PC-9 (cell line): ENCODE data around the gene PIK3R2. TPM values are rescaled to one million over a fixed set of nuclear protein-coding genes. Genes with fewer than 3 reads are reported as not detected.

ENCODE experiments used
- BruUV-seq: library from RNA; stranded (reverse); fragments of 400-500 nt; replicated peaks from 2 replicates; lab custom pipeline; 2021; lab: Mats Ljungman, UMichigan
- CTCF ChIA-PET: fragments of 300-600 bp; sonication (Branson Sonifier 250); formaldehyde crosslinking; loops from one replicate; lab custom pipeline; 2022; ENCODE audit warnings: antibody characterized with exemption; lab: Charles Lee
- POLR2A ChIA-PET: fragments of 300-600 bp; sonication (Branson Sonifier 250); formaldehyde crosslinking; loops from one replicate; lab custom pipeline; 2022; ENCODE audit warnings: antibody characterized with exemption; ENCODE audit not compliant: unreplicated experiment; lab: Charles Lee
- DNase-seq, 2 experiments: peaks; one replicate each; pipeline versions ENCODE4 v3.0.0 to v3.0.0-alpha.2; 2015 to 2022; ENCODE audit warnings: mixed read lengths in 1 of 2
- H2AFZ ChIP-seq: fragments of 200-600 bp; sonication (generic); 2 replicates; pipeline ENCODE4 v1.8.1; 2017; ENCODE audit warnings: antibody characterized with exemption
- H3F3A ChIP-seq: fragments of 200-600 bp; sonication (generic); 2 replicates; pipeline ENCODE4 v1.8.1; 2017; ENCODE audit warnings: antibody characterized with exemption, mild to moderate bottlenecking, low read depth; ENCODE audit not compliant: insufficient read depth
- H3K27ac ChIP-seq: fragments of 200-600 bp; sonication (generic); 2 replicates; pipeline ENCODE4 v1.6.1; 2016; ENCODE audit warnings: mixed run types
- H3K27me3 ChIP-seq: fragments of 200-600 bp; sonication (generic); 2 replicates; pipeline ENCODE4 v1.6.1; 2016; ENCODE audit warnings: low read depth, mixed run types; ENCODE audit not compliant: insufficient read depth
- H3K36me3 ChIP-seq: fragments of 200-600 bp; sonication (generic); 2 replicates; pipeline ENCODE4 v1.6.1; 2016; ENCODE audit warnings: low read depth, mixed run types
- H3K4me1 ChIP-seq: fragments of 200-600 bp; sonication (generic); replicated peaks from 2 replicates; pipeline ENCODE4 v1.6.1; 2016; ENCODE audit warnings: mixed run types; ENCODE audit not compliant: insufficient read depth
- H3K4me2 ChIP-seq: fragments of 200-600 bp; sonication (generic); 2 replicates; pipeline ENCODE4 v1.6.1; 2017; ENCODE audit warnings: mixed run types
- H3K4me3 ChIP-seq: fragments of 200-600 bp; sonication (generic); 2 replicates; pipeline ENCODE4 v1.6.1; 2016; ENCODE audit warnings: mixed run types
- H3K79me2 ChIP-seq: fragments of 200-600 bp; sonication (generic); 2 replicates; pipeline ENCODE4 v1.6.1; 2017; ENCODE audit warnings: low read depth, mixed run types
- H3K9me2 ChIP-seq: fragments of 200-600 bp; sonication (generic); 2 replicates; pipeline ENCODE4 v1.8.1; 2017; ENCODE audit warnings: mild to moderate bottlenecking; ENCODE audit not compliant: insufficient read depth
- H3K9me3 ChIP-seq: fragments of 200-600 bp; sonication (generic); 2 replicates; pipeline ENCODE4 v1.8.1; 2016; ENCODE audit warnings: low read depth; ENCODE audit not compliant: insufficient read depth
- H4K20me1 ChIP-seq: fragments of 200-600 bp; sonication (generic); 2 replicates; pipeline ENCODE4 v1.8.1; 2017; ENCODE audit not compliant: insufficient read depth
- EZH2 ChIP-seq: fragments of 200-600 bp; sonication (generic); IDR thresholded peaks from 2 replicates; pipeline ENCODE4 v1.8.0; 2017; ENCODE audit warnings: antibody characterized with exemption, low read depth
- intact Hi-C: fragments of 100-400 bp; cut with micrococcal nuclease; formaldehyde crosslinking; loops from one replicate; pipeline ENCODE4 v1.10.0; 2022; ENCODE audit not compliant: unreplicated experiment
- total RNA-seq: library from RNA; stranded (reverse); gene quantifications from 2 replicates; pipeline ENCODE4 v1.2.3, GENCODE V29; 2021
- TF ChIP-seq, protein P1 (sequence below): fragments of 200-600 bp; sonication (generic); conservative IDR thresholded peaks from 2 replicates; pipeline ENCODE4 v1.6.1; 2017; ENCODE audit warnings: mixed run types, antibody characterized with exemption, mild to moderate bottlenecking, moderate library complexity

Gene PIK3R2
- total RNA-seq, 1 experiment from 2014 or later, result 61.8 TPM

DNA sequence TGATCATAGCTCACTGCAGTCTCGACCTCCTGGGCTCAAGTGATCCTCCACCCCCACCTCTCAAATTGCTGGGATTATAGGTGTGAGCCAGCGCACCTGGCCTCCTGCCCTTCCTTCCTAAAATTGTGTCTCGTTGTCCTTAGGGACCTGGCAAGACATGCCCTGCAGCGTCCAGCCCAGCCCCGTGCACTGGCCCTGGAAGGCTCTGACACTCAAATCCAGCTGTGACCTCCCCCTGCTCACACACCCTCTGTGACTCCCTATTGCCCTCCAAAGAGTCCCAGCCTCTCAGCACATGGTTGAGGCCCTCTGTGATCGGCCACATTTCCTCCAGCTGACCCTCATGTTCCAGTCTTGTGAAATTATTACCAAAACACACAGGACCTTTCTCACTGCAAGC is 45.0 kb downstream of the PIK3R2 start:
- ChIA-PET POLR2A (interaction anchor here (0.8 kb wide), 1 partner anchor 197 kb away, joined by 3 read pairs; no protein-coding TSS in a partner anchor), CTCF (interaction anchor here (0.6 kb wide), 1 partner anchor 189 kb away, joined by 5 read pairs; no protein-coding TSS in a partner anchor)
- Histone ChIP-seq H3K79me2 (peaks cover 12% of the 10 kb centered on the region), H3K4me3 (no peak overlapping the region), H3K9me3 (no peaks in the 10 kb centered on the region), H3K4me2 (no peak overlapping the region), H2AFZ (no peak overlapping the region), H3F3A (peaks cover 6% of the 10 kb centered on the region; the same call in 1 of the 2 replicates), H3K36me3 (no peaks in the 10 kb centered on the region), H3K4me1 (peaks cover 9% of the 10 kb centered on the region), H3K27ac (no peak overlapping the region), H3K27me3 (no peaks in the 10 kb centered on the region), H3K9me2 (no peaks in the 10 kb centered on the region), H4K20me1 (no peaks in the 10 kb centered on the region)
- no TSS peak for BruUV-seq
- intact Hi-C loops, result no loop called here
- TF ChIP-seq, protein P1, sequence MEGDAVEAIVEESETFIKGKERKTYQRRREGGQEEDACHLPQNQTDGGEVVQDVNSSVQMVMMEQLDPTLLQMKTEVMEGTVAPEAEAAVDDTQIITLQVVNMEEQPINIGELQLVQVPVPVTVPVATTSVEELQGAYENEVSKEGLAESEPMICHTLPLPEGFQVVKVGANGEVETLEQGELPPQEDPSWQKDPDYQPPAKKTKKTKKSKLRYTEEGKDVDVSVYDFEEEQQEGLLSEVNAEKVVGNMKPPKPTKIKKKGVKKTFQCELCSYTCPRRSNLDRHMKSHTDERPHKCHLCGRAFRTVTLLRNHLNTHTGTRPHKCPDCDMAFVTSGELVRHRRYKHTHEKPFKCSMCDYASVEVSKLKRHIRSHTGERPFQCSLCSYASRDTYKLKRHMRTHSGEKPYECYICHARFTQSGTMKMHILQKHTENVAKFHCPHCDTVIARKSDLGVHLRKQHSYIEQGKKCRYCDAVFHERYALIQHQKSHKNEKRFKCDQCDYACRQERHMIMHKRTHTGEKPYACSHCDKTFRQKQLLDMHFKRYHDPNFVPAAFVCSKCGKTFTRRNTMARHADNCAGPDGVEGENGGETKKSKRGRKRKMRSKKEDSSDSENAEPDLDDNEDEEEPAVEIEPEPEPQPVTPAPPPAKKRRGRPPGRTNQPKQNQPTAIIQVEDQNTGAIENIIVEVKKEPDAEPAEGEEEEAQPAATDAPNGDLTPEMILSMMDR, result no peak
- TF ChIP-seq EZH2, result no peak
- DNase-seq, result no peak

DNA sequence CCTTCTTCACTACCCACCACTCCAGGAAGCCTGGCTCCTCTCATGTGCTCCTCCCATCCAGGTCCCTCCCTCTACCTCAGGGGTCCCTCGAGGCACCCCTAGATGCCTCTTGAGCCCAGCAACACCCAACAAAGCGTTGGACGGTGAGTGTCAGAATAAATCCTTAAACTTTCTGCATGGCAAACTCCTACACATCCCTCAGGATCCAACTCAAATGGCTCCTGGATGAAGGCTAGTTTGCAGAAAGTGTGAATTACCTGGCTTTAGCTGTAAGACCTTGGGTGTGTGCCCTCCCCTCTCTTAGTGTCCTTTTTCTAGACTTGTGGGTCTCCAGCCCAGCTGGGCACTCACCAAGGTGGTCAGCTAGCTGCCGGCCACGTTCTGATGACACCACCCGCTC is 45.4 kb downstream of the PIK3R2 start:
- DNase-seq, result no peak
- ChIA-PET POLR2A (no interaction called here), CTCF (interaction anchor here (0.6 kb wide), 1 partner anchor 189 kb away, joined by 5 read pairs; no protein-coding TSS in a partner anchor)
- Histone ChIP-seq H3K79me2 (peaks cover 12% of the 10 kb centered on the region), H3K4me3 (no peak overlapping the region), H3K4me2 (no peak overlapping the region), H3K9me3 (no peaks in the 10 kb centered on the region), H3K27ac (no peak overlapping the region), H3K36me3 (no peaks in the 10 kb centered on the region), H3K9me2 (no peaks in the 10 kb centered on the region), H3F3A (peaks cover 6% of the 10 kb centered on the region; the same call in 1 of the 2 replicates), H4K20me1 (no peaks in the 10 kb centered on the region), H3K4me1 (peaks cover 13% of the 10 kb centered on the region), H2AFZ (no peak overlapping the region), H3K27me3 (no peaks in the 10 kb centered on the region)
- no TSS peak for BruUV-seq
- intact Hi-C loops, result no loop called here
- TF ChIP-seq EZH2, result no peak
- TF ChIP-seq, protein P1, result no peak

DNA sequence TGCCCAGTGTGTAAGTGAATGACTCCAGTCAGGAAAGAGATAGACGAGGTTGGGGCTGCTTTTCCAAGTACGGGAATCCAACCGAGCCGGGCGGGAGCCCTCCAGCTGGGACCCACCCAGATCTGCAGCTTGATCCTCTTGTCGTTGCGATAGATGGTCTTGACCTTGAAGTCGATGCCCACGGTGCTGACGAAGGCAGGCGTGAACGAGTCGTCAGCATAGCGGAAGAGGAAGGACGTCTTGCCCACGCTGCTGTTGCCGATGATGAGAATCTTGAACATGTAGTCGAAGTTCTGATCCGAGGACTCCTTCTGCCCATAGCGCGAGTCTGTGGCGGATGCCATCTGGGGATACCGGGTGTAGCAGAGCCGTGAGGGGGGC is 49.4 kb downstream of the PIK3R2 start:
- no TSS peak for BruUV-seq
- Histone ChIP-seq H3K9me3 (no peaks in the 10 kb centered on the region), H3K27ac (no peak overlapping the region), H4K20me1 (no peaks in the 10 kb centered on the region), H3F3A (peaks cover 6% of the 10 kb centered on the region; the same call in 1 of the 2 replicates), H3K4me2 (no peak overlapping the region), H3K27me3 (no peaks in the 10 kb centered on the region), H3K4me3 (no peak overlapping the region), H3K9me2 (no peaks in the 10 kb centered on the region), H3K36me3 (no peaks in the 10 kb centered on the region), H2AFZ (no peak overlapping the region), H3K4me1 (peaks cover 13% of the 10 kb centered on the region), H3K79me2 (no peaks in the 10 kb centered on the region)
- POLR2A ChIA-PET, result no interaction called here
- no peak for DNase-seq
- intact Hi-C loops, result no loop called here
- TF ChIP-seq, protein P1, result no peak
- no peak for TF ChIP-seq EZH2
- CTCF ChIA-PET, result no interaction called here
